Endometrial microvascular endothelial cells (primary cell): ENCODE data around the gene HDAC4. TPM values are rescaled to one million over a fixed set of nuclear protein-coding genes. Genes with fewer than 3 reads are reported as not detected.
"Not testable (repeated sequence)": the region's sequence is repeated elsewhere in the genome, so short reads cannot be mapped to it uniquely, and the experiment has no call there.

Experiments
- in situ Hi-C: cut with HindIII; loops from 2 replicates; pipeline ENCODE4 v1.10.0; 2017; ENCODE audit warnings: low sequenced_read_pairs, low pct_unique_long_range_greater_than_20kb; ENCODE audit errors: inconsistent ontology term
- total RNA-seq: library from RNA; depleted of rRNA; stranded (reverse); fragments of >200 nt; gene quantifications from one replicate; pipeline ENCODE4 v1.2.3, GENCODE V29; 2015; ENCODE audit errors: inconsistent ontology term

Gene HDAC4
- total RNA-seq, 1 donor from 2014 or later: 27.4 TPM

DNA sequence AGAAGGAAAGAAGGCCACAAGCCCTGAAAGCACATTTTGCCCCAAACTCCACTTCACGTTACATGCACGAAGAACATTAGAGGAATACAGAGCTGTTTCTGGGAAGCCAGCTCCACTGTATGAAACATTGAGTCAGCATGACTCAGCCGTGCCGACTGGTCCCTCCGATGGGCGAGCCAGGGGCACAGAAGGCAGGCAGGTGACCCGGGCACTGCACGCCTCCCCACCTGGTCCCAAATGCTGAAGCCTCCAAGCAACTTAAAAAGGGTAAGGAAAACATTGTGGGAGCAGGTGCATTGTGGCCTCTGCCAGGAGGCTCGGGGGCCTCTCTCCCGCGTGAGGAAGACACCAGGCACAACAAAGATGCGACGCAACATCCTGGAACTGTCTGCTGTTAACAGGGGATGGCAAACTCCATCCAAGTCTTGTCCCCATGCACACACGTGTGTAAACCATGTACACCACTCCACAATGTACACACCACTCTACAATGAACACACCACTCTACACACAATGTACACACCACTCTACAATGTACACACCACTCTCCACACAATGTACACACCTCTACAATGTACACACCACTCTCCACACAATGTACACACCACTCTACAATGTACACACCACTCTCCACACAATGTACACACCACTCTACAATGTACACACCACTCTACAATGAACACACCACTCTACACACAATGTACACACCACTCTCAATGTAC lies 120.4 kb downstream of the HDAC4 start:
- in situ Hi-C loops: not testable (repeated sequence)

DNA sequence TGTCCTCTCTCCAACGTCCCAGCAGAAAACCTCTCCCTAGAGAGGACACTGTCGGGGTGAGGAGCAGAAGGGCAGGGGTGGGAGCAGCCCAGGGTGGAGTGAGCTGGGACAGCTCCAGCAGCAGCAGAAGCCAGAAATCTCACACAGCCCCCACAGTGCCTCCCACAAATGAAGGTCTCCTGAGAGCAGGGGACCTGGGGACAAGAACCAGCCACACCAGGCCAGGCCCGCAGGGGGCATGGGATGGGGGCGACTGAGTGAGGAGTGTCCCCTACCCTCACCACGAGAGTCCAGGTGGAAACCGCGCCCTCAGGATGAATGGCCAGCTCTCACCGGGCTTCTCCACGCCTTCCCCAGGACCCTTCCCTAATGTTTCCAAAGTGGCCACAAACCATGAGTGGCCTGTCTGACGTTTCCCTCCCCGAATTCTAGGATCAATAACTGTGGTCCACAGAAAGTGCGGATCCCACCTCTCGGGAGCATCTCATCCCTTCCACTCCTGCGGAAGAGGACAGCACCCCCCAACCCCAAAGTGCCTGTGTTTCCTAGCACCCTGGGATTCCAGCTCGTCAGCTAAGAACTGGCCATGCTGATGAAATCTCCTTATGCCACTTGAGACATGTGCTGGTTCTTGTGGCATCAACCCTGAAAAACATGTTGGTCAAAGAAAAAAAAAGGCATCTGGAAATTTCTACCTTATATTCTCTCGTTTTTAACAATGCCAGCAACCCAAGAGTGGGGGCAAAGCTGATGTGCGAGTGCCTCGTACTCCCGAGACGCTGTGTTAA lies 121.1 kb downstream of the HDAC4 start:
- in situ Hi-C loops: no loop called here

DNA sequence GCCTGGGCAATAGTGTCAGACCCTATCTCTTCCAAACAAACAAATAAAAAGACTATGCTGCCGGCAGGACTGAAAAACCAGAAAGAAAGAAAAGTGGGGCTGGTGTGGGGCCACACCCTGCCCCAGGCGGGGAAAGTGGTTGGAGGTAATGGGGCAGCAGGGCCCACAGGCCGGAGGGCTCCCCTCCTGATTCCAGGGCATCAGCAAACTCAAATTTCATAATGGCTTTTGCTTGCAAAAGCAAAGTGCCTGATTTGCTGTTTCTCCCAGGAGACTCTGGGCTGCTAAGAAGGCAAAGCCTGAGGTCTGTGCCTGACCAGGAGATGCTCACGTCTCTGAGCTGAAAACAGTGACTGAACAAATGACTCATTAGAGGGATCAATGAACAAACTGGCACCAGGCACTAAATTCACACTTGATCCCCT lies 121.9 kb downstream of the HDAC4 start:
- in situ Hi-C loops: no loop called here

DNA sequence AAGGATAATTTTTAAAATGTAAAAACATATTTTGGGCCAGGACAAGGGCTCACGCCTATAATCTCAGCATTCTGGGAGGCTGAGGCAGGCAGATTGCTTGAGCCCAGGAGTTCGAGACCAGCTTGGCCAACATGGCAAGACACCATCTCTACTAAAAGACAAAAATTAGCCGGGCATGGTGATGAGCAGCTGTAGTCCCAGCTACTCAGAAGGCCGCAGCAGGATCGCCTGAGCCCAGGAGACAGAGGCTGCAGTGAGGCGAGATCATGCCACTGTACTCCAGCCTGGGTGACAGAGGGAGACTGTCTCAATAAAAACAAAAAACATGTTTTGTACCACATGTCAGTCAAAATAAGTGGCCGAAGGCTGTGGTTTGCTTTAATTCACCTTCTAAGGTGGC lies 122.5 kb downstream of the HDAC4 start:
- in situ Hi-C loops: no loop called here

DNA sequence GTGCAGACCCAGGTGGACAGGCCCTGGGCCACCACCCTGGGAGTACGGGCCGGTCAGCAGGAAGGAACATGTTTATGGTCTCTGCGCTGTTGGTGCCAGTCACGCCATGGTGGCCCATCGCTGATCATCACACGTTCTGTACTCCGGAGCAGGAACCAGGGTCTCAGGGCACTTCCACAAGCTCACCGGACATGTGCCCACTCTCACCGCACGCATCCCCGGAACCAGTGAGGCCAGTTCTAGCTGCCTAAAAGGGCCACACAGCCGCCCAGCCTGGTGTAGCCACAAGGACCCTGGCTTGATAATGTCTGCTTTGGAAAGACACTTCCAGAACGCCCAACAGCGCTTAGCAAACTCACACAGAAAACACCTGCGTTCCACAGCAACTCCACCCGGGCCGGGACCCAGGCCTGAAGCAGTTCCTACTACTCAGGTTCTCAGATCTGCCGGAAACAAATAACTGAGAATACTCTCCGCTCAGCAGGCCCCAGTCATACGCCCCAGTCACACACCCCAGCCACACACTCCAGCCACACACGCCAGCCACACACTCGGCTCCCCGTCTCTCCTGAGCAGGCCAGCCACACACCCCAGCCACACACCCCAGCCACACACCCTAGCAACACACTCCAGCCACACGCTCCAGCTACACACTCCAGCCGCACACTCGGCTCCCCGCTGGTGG lies 123.3 kb downstream of the HDAC4 start:
- in situ Hi-C loops: no loop called here

DNA sequence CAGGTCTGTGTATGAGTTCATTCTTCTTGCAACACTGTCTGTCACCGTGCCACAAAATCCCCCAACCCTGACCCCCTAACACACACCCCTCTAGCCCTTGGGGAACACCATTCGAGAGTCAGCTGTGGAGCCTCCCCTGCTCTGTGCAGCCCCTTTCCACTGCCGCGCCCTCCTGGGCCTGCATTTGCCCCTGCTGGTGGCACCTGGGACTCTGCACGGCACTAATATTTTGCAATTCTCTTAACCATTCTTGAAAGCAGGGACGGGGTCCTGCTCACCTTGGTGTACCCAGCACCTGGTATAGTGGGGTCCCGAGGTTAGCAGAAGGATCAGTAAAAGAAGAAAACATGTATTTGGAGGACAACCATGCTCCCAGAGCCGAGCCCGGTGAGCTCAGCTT lies 124.0 kb downstream of the HDAC4 start:
- in situ Hi-C loops: no loop called here

DNA sequence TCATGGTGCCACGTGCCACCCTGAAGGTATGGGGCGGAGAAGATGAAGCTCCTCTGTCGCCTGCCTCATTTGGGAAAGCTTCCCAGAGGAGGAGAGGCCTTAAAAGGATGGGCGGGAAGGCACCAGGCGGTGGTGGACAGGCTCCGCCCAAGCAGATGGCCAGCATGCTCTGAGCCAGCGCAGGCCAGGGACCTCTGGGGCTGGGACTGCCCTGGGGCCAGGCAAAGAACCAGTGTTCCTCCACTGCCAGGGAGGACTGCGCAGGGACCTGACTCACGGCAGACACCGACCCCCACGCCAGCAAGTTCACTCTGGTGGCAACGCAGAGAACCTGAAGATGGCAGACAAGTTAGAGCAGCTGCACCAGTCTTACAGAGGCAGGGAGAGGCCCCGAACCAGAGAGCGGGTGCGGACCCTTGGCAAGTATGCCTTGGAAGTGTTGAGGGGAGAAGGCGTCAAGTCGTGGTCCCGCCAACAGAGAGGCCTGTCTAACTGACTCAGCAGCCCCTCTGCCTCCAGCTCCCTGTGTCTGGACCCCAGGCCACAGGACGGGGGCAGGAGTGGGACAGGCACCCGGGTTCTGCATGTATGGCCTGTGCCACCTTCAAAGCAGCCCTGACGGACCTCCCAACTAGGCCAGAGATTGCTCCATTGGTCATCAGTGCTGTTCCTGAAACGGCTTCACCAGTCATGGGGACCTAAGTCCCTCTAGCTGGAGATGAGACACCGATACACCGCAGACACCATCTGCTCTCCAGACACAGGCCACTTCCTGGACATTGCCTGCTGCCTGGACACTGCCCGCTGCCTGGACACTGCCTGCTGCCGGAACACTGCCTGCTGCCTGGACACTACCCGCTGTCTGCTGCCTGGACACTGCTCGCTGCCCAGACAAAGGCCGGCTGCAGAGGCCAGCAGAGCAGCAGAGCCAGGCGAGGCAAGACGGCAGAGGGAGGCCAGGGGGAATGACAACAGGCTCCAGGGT lies 124.7 kb downstream of the HDAC4 start:
- in situ Hi-C loops: no loop called here

DNA sequence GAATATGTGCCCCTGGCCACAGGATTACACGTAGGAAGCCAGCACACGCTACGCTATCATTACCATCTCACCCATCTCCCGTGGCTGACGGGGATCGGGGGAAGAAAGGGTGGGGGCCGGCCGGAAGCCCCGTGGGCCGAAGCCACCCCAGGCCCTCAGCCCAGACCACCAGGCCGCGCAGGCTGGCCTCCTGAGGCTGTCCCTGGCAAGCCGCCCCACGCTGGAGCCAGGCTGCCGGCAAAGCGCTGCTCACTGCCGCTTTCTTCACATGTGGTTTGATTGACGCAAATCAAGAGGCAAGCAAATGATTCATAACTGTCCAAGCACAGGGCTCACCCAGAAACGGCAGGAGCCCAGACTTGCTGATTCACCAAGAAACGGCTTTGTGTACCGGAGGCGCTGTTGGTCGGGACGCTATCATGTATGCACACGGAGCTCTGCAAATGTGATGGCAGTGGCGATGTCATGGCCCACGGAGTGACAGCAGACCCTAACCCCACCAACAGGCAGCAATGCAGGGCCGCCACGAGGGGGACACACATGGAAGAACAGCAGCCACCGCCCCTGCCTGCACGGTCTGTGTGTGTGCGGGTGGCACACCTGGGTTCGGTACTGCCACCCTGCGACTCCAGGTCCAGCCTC lies 125.7 kb downstream of the HDAC4 start:
- in situ Hi-C loops: no loop called here

DNA sequence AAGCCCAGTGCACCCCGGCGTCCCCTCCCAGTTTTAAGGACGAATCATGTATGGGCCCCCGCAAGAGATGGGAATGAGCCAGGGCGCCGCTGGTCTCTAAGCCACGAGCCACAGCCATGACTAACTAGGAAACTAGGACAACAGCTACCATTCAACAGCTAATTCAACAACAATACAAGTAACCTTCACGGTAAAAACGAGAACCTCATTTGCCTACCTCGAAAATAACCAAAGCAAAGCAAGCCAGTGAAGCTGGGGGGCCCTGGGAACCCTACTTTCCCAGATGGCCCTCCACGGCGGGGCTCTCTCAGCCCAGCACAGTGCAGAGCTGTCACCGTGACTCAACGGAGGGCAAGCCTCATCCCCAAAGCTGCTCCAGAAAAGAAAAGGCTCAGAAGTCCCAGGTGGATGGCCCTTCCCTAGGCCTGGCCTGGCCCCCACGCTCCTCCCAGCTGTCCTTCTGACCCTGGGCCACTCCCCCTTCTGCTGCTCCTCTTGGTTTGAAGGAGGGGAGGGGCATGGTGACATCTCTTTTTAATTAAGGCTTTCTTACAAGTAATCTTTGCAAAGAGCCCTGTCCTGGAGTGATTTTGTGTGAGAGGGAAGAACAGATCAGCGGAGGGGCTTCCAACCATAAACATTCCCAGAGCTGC lies 126.3 kb downstream of the HDAC4 start:
- in situ Hi-C loops: no loop called here

DNA sequence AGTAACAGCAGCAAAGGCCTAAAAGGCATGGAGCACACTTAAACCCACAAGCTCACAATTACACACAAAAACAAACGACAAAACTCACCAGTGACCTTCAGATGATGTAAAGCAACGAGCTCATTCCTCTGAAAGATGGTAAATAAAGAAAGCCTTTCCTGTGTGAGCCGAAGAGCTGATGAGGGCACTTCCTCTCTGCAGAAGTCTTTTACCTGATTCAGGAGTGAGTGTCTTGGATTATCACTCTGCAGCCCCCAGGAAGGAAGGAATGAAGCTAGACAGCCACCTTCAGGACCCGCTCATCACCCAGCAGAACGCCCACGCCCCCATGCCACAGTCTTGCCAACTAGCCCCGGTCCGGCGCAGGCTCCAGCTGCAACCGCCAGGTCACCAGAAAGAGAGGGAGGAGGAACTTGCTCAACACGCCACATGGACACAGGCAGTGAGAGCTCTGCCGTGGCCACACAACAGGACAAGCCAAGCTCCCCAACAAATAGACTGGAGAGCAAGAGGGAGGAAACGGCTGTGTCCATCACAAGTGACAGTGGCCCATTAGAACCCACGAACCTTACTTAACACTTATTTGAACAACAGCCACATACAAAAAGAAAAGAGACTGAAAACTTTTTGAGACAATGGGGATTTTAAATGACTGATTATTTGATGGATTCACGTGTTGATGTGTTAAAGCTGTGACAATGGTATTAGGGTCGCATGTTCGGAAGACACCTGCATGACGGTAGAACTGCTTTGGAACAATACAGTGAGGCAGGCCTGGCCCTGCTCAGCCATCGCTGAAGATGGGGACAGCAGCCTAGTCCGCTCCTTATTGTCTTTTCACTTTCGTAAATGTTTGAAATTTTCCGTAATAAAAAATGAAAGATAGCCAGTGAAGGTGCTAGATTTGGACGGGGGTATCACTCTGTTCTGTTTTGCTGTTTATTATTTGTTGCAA lies 127.3 kb downstream of the HDAC4 start:
- in situ Hi-C loops: no loop called here

DNA sequence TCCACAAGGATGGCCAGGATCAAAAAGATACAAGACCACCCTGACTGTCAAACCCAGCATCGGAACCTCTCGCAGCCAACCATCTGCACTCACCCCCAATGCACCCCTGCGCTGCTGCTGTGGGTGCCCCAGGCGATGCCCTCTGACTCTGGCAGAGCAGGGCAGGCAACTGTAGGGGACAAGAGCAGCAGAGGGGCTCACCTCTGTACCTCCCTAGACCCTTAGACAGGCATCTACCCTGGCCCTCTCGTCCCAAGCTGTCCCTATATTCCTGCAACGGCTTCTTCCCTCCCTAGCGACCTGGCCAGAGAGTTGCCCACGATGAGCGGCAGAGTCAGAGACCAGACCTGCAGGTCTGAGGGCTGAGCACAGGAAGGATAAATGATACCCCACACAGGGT lies 128.2 kb downstream of the HDAC4 start:
- in situ Hi-C loops: no loop called here

DNA sequence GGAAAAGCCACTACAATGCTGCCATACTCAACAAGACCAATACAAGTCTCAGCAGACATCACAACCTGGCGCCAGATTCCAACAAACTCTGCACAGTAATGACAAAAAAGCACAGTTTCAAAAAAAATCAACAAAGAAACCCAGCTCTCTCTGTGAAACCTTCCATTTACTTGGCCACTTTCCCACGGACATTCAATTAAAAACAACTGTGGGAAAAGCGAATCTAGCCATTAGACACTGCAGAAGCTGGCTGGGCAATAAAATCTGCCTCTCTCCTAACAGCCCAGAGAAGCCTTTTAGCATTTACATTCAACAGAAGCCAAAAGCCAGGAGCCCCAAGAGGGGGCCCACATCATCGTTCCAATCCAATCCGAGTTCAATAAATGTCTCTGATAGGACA lies 128.9 kb downstream of the HDAC4 start:
- in situ Hi-C loops: no loop called here

DNA sequence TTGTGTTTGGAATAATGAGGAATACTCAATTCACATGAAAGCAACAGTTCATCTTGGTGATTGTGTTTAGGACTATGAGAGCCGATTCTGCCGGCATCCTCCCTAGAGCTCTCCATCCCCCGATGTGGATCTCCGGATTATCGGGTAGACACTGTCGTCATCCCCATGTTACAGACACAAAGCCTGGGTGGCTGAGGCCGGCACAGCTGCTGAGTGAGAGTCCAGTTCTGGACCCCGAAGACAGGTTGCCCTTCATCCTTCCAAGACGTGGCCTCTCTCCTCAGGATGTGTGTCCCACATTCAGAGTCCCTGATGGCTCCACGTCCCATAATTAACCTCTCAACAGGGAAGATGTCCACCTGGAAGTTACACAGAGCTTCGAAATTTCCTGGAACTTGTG lies 129.3 kb downstream of the HDAC4 start:
- in situ Hi-C loops: no loop called here

DNA sequence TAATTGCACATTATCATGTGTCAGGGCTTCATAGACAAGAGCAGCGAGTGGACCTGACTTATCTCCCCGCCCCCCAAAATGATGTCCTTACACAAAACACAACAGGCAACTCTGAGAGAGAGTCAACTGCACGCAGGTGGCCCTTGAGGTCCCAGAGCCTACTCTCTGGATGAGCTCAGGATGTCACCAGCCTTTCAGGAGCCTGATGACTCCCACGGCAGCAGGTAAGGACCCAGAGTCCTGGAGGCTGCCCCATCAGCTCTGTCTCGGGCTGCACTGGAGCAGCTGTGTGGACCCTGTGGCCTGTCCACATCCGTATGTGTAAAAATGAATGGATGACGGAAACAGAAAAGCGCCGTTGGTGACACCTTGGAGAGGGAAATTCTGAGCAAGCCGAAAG lies 130.9 kb downstream of the HDAC4 start:
- in situ Hi-C loops: no loop called here

DNA sequence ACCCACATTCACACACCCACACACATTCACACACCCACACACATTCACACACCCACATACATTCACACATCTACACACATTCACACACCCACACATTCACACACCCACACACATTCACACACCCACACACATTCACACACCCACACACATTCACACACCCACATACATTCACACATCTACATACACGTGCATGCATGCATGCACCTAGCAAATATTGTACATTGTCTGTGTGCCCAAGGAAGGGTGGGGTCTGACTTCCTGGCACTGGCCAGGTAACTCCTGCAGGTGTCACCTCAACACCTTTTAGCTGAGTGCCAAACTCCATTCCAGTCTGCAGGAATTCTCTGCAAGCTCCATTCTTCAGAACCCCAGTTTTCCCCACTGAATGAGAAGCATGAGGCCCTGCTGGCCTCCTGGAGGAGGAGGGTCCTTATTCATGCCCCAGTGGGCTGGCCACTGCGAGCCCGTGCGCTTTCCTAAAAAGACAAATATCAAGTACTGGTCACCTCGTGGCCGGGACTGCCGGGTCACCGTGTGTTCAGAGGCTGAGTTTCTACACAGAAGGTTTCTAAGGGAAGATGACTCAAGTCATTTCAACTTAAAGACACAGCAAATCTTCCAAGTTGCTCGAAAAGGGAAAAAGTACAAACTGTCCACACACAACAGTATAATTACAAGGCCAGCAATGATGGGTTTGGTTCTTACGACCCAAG lies 131.5 kb downstream of the HDAC4 start:
- in situ Hi-C loops: no loop called here

DNA sequence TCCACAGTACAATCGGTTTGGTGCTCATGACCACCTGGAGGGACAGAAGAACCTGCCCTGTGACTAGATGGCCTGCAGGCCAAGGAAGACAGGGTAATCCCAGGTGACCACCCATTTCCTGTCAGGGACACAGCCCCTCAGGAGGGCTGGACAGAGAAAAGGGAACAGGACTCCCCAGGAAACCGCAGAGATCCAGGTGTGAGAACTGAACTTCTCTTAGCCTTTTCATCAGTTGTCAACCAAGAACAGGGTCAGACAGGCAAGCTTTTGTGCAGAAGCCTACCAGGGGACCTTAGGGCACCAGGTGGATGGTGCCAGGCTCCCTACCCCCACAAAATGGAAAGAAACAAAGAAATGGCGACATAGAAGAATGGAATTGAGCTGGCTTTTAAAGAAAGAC lies 132.3 kb downstream of the HDAC4 start:
- in situ Hi-C loops: no loop called here
